GM23338 (cell line): ENCODE results near the gene ENPP7. TPM values are rescaled to one million over a fixed set of nuclear protein-coding genes. Genes with fewer than 3 reads are reported as not detected.

Experiments
- ATAC-seq: fragments of 200-7000 bp; cut with Tn5 transposase; 3 replicates; pipeline ENCODE4 v1.9.1; 2020
- DNase-seq: peaks from one replicate; pipeline ENCODE4 v3.0.0-alpha.2; 2015; ENCODE audit warnings: low spot score
- H2AFZ ChIP-seq: fragments of 200-600 bp; sonication (generic); 2 replicates; pipeline ENCODE4 v1.8.0; 2016; ENCODE audit warnings: antibody characterized with exemption, mild to moderate bottlenecking, moderate library complexity
- H3F3A ChIP-seq: fragments of 200-600 bp; sonication (generic); replicated peaks from 2 replicates; pipeline ENCODE4 v1.8.0; 2017; ENCODE audit warnings: antibody characterized with exemption, mixed run types, low read depth
- H3K27ac ChIP-seq: fragments of 200-600 bp; sonication (generic); 2 replicates; pipeline ENCODE4 v1.6.1; 2016; ENCODE audit warnings: low read depth
- H3K27me3 ChIP-seq: fragments of 200-600 bp; sonication (generic); 2 replicates; pipeline ENCODE4 v1.8.0; 2016; ENCODE audit warnings: mild to moderate bottlenecking, mixed run types, moderate library complexity; ENCODE audit not compliant: insufficient read depth
- H3K36me3 ChIP-seq: fragments of 200-600 bp; sonication (generic); 2 replicates; pipeline ENCODE4 v1.8.0; 2016; ENCODE audit warnings: mild to moderate bottlenecking; ENCODE audit not compliant: insufficient read depth
- H3K4me1 ChIP-seq: fragments of 200-600 bp; sonication (generic); 2 replicates; pipeline ENCODE4 v1.8.0; 2016; ENCODE audit warnings: mild to moderate bottlenecking, moderate library complexity; ENCODE audit not compliant: insufficient read depth
- H3K4me2 ChIP-seq: fragments of 200-600 bp; sonication (generic); 2 replicates; pipeline ENCODE4 v1.7.1; 2017; ENCODE audit warnings: mixed run types
- H3K4me3 ChIP-seq: fragments of 200-600 bp; sonication (generic); 2 replicates; pipeline ENCODE4 v1.6.1; 2016; ENCODE audit warnings: mixed run types
- H3K79me2 ChIP-seq: fragments of 200-600 bp; sonication (generic); replicated peaks from 2 replicates; pipeline ENCODE4 v1.8.0; 2017; ENCODE audit warnings: mild to moderate bottlenecking; ENCODE audit not compliant: insufficient read depth
- H3K9me2 ChIP-seq: fragments of 200-600 bp; sonication (generic); 2 replicates; pipeline ENCODE4 v1.8.0; 2017; ENCODE audit not compliant: insufficient read depth
- H4K20me1 ChIP-seq: fragments of 200-600 bp; sonication (generic); replicated peaks from 2 replicates; pipeline ENCODE4 v1.8.0; 2017; ENCODE audit warnings: mild to moderate bottlenecking; ENCODE audit not compliant: insufficient read depth
- H3K27ac Mint-ChIP-seq: 2 replicates; pipeline ENCODE4 v1.8.0; 2020; ENCODE audit warnings: inconsistent platforms, mild to moderate bottlenecking, moderate library complexity, mixed read lengths
- H3K27me3 Mint-ChIP-seq: 3 replicates; pipeline ENCODE4 v1.8.0; 2022; ENCODE audit warnings: low read depth, mild to moderate bottlenecking, moderate library complexity, mixed read lengths, inconsistent platforms; ENCODE audit not compliant: insufficient read depth, poor library complexity
- H3K36me3 Mint-ChIP-seq: 3 replicates; pipeline ENCODE4 v1.8.0; 2021; ENCODE audit warnings: low read depth, mild to moderate bottlenecking, inconsistent platforms, moderate library complexity, mixed read lengths
- H3K4me1 Mint-ChIP-seq: 3 replicates; pipeline ENCODE4 v1.8.0; 2020; ENCODE audit warnings: mild to moderate bottlenecking, inconsistent platforms, mixed read lengths
- H3K4me3 Mint-ChIP-seq: 3 replicates; pipeline ENCODE4 v1.8.0; 2021; ENCODE audit warnings: moderate library complexity, mild to moderate bottlenecking, inconsistent platforms, mixed read lengths
- H3K9me3 Mint-ChIP-seq: 3 replicates; pipeline ENCODE4 v1.8.0; 2020; ENCODE audit warnings: moderate library complexity, mild to moderate bottlenecking, inconsistent platforms, mixed read lengths
- CTCF ChIP-seq, 2 experiments: fragments of 200-600 bp in 1 of 2; sonication (generic) in 1 of 2; conservative IDR thresholded peaks; 2 replicates each; pipeline versions ENCODE4 v1.5.1 to v1.6.1; 2016 to 2017; ENCODE audit warnings: antibody characterized with exemption in 2 of 2, low read depth in 2 of 2, mild to moderate bottlenecking in 2 of 2, moderate library complexity in 1 of 2
- ETS1 ChIP-seq: IDR thresholded peaks from 2 replicates; pipeline ENCODE4 v1.6.1; 2016; ENCODE audit warnings: antibody characterized with exemption
- EZH2 ChIP-seq: fragments of 200-600 bp; sonication (generic); IDR thresholded peaks from one replicate; pipeline ENCODE4 v1.8.0; 2017; ENCODE audit warnings: antibody characterized with exemption, mild to moderate bottlenecking, low read depth; ENCODE audit not compliant: unreplicated experiment
- JUNB ChIP-seq: IDR thresholded peaks from one replicate; pipeline ENCODE4 v1.6.1; 2016; ENCODE audit warnings: antibody characterized with exemption; ENCODE audit not compliant: unreplicated experiment
- POLR2AphosphoS5 ChIP-seq: IDR thresholded peaks from 2 replicates; pipeline ENCODE4 v1.6.1; 2016; ENCODE audit warnings: antibody characterized with exemption, low read depth
- REST ChIP-seq: IDR thresholded peaks from one replicate; pipeline ENCODE4 v1.6.1; 2018; ENCODE audit warnings: antibody characterized with exemption; ENCODE audit not compliant: unreplicated experiment
- ZNF114 ChIP-seq: fragments of 250-450 bp; sonication (Bioruptor Pico); IDR thresholded peaks from 2 replicates; pipeline ENCODE4 v1.5.0; 2020; ENCODE audit warnings: mild to moderate bottlenecking, moderate library complexity
- ZNF331 ChIP-seq: fragments of 250-450 bp; sonication (Bioruptor Pico); IDR thresholded peaks from 2 replicates; pipeline ENCODE4 v1.5.0; 2020; ENCODE audit warnings: low read depth, mild to moderate bottlenecking, moderate library complexity
- ZNF462 ChIP-seq: fragments of 250-450 bp; sonication (Bioruptor Pico); IDR thresholded peaks from 2 replicates; pipeline ENCODE4 v1.5.0; 2020; ENCODE audit warnings: mild to moderate bottlenecking, moderate library complexity
- polyA plus RNA-seq: library from polyadenylated mRNA; unstranded; fragments of >200 nt; fragmentation: Nextera tagmentation; extraction: Ambion mirVana; gene quantifications from 2 replicates; pipeline ENCODE4 v1.2.1, GENCODE V29; 2016
- total RNA-seq: library from RNA; depleted of rRNA; stranded (reverse); fragments of >200 nt; shearing (Covaris generic); gene quantifications from 2 replicates; pipeline ENCODE4 v1.2.3, GENCODE V29; 2014

ENPP7 gene
- total and polyA plus RNA-seq, 2 experiments from 2014 or later: not detected

GRCh38 chr17:79699386-79700036 lies 31.2 kb upstream of the ENPP7 start (continued):
- TF ChIP-seq JUNB (no peak), ZNF114 (CRISPR knock-in tag) (no peak), ZNF462 (no peak), ZNF331 (CRISPR knock-in tag) (no peak), ETS1 (no peak)

GRCh38 chr17:79700592-79700991 lies 30.2 kb upstream of the ENPP7 start:
- no peak for ATAC-seq
- no peak for TF ChIP-seq EZH2
- TF ChIP-seq REST: no peak
- TF ChIP-seq CTCF (conservative IDR thresholded peaks at IDR 0.05; ENCODE audit: low read depth in 2 of 2): no peak
- no peak for TF ChIP-seq POLR2AphosphoS5
- TF ChIP-seq ZNF114 (CRISPR knock-in tag): no peak
- TF ChIP-seq JUNB: no peak

More at GRCh38 chr17:79700592-79700991, 30.2 kb upstream of the ENPP7 start:
- no peak overlapping the region for H3K4me3 Mint-ChIP-seq
- Histone ChIP-seq H3F3A (no peaks in the 10 kb centered on the region), H4K20me1 (no peaks in the 10 kb centered on the region), H3K27ac (no peak overlapping the region), H3K36me3 (no peaks in the 10 kb centered on the region), H3K4me3 (no peak overlapping the region), H3K4me2 (no peak overlapping the region), H3K9me2 (no peaks in the 10 kb centered on the region), H2AFZ (no peak overlapping the region), H3K4me1 (peaks cover 6% of the 10 kb centered on the region; the same call in 1 of the 2 replicates), H3K79me2 (no peaks in the 10 kb centered on the region), H3K27me3 (no peaks in the 10 kb centered on the region)
- peaks cover 43% of the 10 kb centered on the region for H3K4me1 Mint-ChIP-seq
- H3K27me3 Mint-ChIP-seq: peaks cover 8% of the 10 kb centered on the region
- H3K27ac Mint-ChIP-seq: no peak overlapping the region
- no peaks in the 10 kb centered on the region for H3K36me3 Mint-ChIP-seq
- H3K9me3 Mint-ChIP-seq: no peaks in the 10 kb centered on the region; the same call in 1 of the 3 replicates
- DNase-seq: no peak
